ENCODE data around the gene DCC. TPM values are rescaled to one million over a fixed set of nuclear protein-coding genes. Genes with fewer than 3 reads are reported as not detected.

Gene DCC
- total RNA-seq, 3 donors from 2014 or later: under 0.01 to 1.6 (median 0.15) TPM

GRCh38 chr18:53040286-53040685, 700.3 kb downstream of the DCC start:
- DNase-seq (ENCODE audit: low spot score in 2 of 2): no peak
- TF ChIP-seq POLR2AphosphoS5 (IDR thresholded peaks at IDR 0.05) (no peak), POLR2A (IDR thresholded peaks at IDR 0.05) (no peak)
- TF ChIP-seq, protein P1, sequence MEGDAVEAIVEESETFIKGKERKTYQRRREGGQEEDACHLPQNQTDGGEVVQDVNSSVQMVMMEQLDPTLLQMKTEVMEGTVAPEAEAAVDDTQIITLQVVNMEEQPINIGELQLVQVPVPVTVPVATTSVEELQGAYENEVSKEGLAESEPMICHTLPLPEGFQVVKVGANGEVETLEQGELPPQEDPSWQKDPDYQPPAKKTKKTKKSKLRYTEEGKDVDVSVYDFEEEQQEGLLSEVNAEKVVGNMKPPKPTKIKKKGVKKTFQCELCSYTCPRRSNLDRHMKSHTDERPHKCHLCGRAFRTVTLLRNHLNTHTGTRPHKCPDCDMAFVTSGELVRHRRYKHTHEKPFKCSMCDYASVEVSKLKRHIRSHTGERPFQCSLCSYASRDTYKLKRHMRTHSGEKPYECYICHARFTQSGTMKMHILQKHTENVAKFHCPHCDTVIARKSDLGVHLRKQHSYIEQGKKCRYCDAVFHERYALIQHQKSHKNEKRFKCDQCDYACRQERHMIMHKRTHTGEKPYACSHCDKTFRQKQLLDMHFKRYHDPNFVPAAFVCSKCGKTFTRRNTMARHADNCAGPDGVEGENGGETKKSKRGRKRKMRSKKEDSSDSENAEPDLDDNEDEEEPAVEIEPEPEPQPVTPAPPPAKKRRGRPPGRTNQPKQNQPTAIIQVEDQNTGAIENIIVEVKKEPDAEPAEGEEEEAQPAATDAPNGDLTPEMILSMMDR (IDR thresholded peaks at IDR 0.05): no peak
- H3K4me1 ChIP-seq: no peaks in the 10 kb centered on the region
- H3K4me3 ChIP-seq: no peak overlapping the region
- no peaks in the 10 kb centered on the region for H3K9me3 ChIP-seq
- intact Hi-C loops (cut with DNase I; ENCODE audit: low total_unique reads): no loop called here
- H3K36me3 ChIP-seq: no peaks in the 10 kb centered on the region
- no peaks in the 10 kb centered on the region for H3K27me3 ChIP-seq
- H3K27ac ChIP-seq: no peak overlapping the region

- H3K27me3 ChIP-seq: no peaks in the 10 kb centered on the region
- DNase-seq (ENCODE audit: low spot score in 2 of 2): no peak
- intact Hi-C loops (cut with DNase I; ENCODE audit: low total_unique reads): no loop called here
- H3K4me3 ChIP-seq: no peak overlapping the region
- H3K9me3 ChIP-seq: no peaks in the 10 kb centered on the region
- H3K4me1 ChIP-seq: no peaks in the 10 kb centered on the region
- H3K36me3 ChIP-seq: no peaks in the 10 kb centered on the region
- TF ChIP-seq, protein P1 (IDR thresholded peaks at IDR 0.05): no peak
- TF ChIP-seq POLR2AphosphoS5 (IDR thresholded peaks at IDR 0.05): no peak
- TF ChIP-seq POLR2A (IDR thresholded peaks at IDR 0.05): no peak
- H3K27ac ChIP-seq: no peak overlapping the region
Observed at GRCh38 chr18:53056064-53056463, 716.1 kb downstream of the DCC start.

DNA sequence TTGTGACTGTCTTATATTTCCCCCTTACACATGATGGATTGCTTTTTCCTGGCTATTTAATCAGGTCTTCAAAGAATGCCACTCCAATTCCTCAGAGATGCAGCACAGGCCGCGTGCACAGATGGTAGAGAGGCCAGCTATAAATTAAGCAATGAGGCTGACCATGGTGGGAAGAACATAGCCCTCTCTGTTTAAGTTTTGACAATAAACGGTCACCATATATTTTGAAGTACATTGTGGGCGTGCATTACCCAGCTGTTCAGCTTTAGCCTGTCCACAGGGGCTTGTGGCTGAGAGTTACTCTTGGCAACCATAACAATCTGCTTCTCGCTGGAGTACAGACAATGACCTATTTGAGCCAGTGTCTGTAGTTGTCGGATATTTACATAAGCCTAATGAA, 730.8 kb downstream of the DCC start:
- H3K4me1 ChIP-seq: no peaks in the 10 kb centered on the region
- no peak overlapping the region for H3K27ac ChIP-seq
- no peak for DNase-seq (ENCODE audit: low spot score in 2 of 2)
- intact Hi-C loops (cut with DNase I; ENCODE audit: low total_unique reads): no loop called here
- no peaks in the 10 kb centered on the region for H3K36me3 ChIP-seq
- no peak overlapping the region for H3K4me3 ChIP-seq
- no peaks in the 10 kb centered on the region for H3K27me3 ChIP-seq
- no peaks in the 10 kb centered on the region for H3K9me3 ChIP-seq
- TF ChIP-seq POLR2AphosphoS5 (IDR thresholded peaks at IDR 0.05) (no peak), POLR2A (IDR thresholded peaks at IDR 0.05) (no peak)
- TF ChIP-seq, protein P1 (IDR thresholded peaks at IDR 0.05): no peak

DNA sequence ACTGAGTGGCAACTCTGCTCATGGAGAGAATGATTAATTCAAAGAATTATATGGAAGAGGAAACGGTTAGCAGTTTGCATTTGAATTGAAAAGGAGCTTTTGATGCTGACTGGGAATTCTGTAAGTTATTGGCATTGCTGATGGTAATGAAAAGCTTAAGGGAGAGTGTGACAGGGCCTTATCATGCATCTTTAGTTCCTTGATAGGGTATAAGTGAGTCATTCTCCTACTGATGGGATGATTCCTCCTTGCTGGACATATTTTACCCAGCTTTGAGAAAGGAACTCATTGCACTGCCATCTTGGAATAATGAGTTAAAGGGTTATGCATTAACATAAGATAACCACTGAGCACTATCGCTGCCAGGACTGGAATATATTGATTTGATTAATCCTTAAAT, 740.7 kb downstream of the DCC start:
- H3K4me3 ChIP-seq: no peak overlapping the region
- TF ChIP-seq, protein P1 (IDR thresholded peaks at IDR 0.05): no peak
- TF ChIP-seq POLR2AphosphoS5 (IDR thresholded peaks at IDR 0.05): no peak
- no peak for TF ChIP-seq POLR2A (IDR thresholded peaks at IDR 0.05)
- no peak overlapping the region for H3K27ac ChIP-seq
- no peaks in the 10 kb centered on the region for H3K36me3 ChIP-seq
- intact Hi-C loops (cut with DNase I; ENCODE audit: low total_unique reads): no loop called here
- H3K9me3 ChIP-seq: no peaks in the 10 kb centered on the region
- no peaks in the 10 kb centered on the region for H3K27me3 ChIP-seq
- DNase-seq (ENCODE audit: low spot score in 2 of 2): no peak
- no peaks in the 10 kb centered on the region for H3K4me1 ChIP-seq

- TF ChIP-seq, protein P1 (IDR thresholded peaks at IDR 0.05): no peak
- TF ChIP-seq POLR2AphosphoS5 (IDR thresholded peaks at IDR 0.05) (no peak), POLR2A (IDR thresholded peaks at IDR 0.05) (no peak)
- no peak for DNase-seq (ENCODE audit: low spot score in 2 of 2)
- intact Hi-C loops (cut with DNase I; ENCODE audit: low total_unique reads): no loop called here
- no peaks in the 10 kb centered on the region for H3K27me3 ChIP-seq
- H3K9me3 ChIP-seq: no peaks in the 10 kb centered on the region
- no peaks in the 10 kb centered on the region for H3K4me1 ChIP-seq
- no peak overlapping the region for H3K4me3 ChIP-seq
- no peak overlapping the region for H3K27ac ChIP-seq
- no peaks in the 10 kb centered on the region for H3K36me3 ChIP-seq
Observed at GRCh38 chr18:53093636-53094035, 753.6 kb downstream of the DCC start.
